GOT3 (cell line): ENCODE measurements around the gene TBC1D22A.

Experiments
- DNase-seq: peaks from one replicate; lab custom pipeline; 2025; ENCODE audit warnings: mixed read lengths; lab: John Stamatoyannopoulos, UW

The TBC1D22A gene

GRCh38 chr22:47221840-47222615 lies 459.6 kb downstream of the TBC1D22A start:
- DNase-seq = no peak
